ENCODE measurements around the gene ARAP1. TPM values are rescaled to one million over a fixed set of nuclear protein-coding genes. Genes with fewer than 3 reads are reported as not detected.

The ARAP1 gene
- polyA plus RNA-seq, 3 donors: 48.7 to 487 (median 79.0) TPM

DNA sequence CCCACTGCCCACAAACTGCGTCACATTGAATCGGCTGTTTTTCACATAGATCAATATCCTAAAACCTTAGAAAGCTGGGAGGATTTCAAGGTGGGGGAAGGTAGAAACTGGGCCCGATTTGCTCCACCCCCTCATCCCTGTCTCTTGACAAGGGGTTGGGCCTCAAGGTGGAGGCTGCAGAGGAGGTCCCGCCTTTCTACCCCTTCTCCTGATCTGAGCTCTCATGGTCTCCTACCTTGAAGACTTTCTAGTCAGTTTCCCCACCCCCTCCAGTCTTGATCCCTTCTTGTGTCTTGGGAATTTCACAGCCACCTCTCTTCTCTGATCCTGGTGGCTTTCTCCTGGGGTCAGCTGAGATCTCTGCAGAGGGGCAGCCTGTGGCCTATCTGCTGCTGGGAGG is 46.2 kb upstream of the ARAP1 start:
- peaks cover 31 to 50% of the 10 kb centered on the region in 2 donors for H3K4me1 ChIP-seq (ENCODE audit: control insufficient read depth in 1 of 2, insufficient read depth in 2 of 2, low read length in 2 of 2)
- no peaks in the 10 kb centered on the region for H4K20me1 ChIP-seq (ENCODE audit: insufficient read depth, low read length)
- H3K4me1 Mint-ChIP-seq: peaks cover 34% of the 10 kb centered on the region
- no peak overlapping the region for H3K4me3 ChIP-seq (replicated peaks in 1 of 3; ENCODE audit: low read depth in 2 of 3, low read length in 3 of 3)
- peaks cover 0 to 8% (median 4%) of the 10 kb centered on the region in 7 donors for H3K9me3 Mint-ChIP-seq
- WGBS (ENCODE audit: insufficient coverage): no CpG with 5 or more reads among the region's 4 CpGs
- H3K4me3 Mint-ChIP-seq: no peak overlapping the region
- H2AFZ ChIP-seq (ENCODE audit: insufficient read depth, low read depth, low read length, poor library complexity, severe bottlenecking): no peak overlapping the region
- peaks cover under 1% of the 10 kb centered on the region for H3K79me2 ChIP-seq (ENCODE audit: insufficient read depth, low read length)
- H3K9me3 ChIP-seq (replicated peaks in 1 of 2; ENCODE audit: control insufficient read depth in 1 of 2, insufficient read depth in 1 of 2, low read length in 2 of 2): no peaks in the 10 kb centered on the region
- H3K27ac ChIP-seq (ENCODE audit: low read depth in 1 of 2, low read length in 2 of 2): peak overlapping the region; percentile 24 to 46
- peaks cover 2 to 8% of the 10 kb centered on the region in 2 donors for H3K36me3 ChIP-seq (replicated peaks in 1 of 2; ENCODE audit: control insufficient read depth in 1 of 2, insufficient read depth in 2 of 2, low read length in 2 of 2)
- TF ChIP-seq, protein P1, sequence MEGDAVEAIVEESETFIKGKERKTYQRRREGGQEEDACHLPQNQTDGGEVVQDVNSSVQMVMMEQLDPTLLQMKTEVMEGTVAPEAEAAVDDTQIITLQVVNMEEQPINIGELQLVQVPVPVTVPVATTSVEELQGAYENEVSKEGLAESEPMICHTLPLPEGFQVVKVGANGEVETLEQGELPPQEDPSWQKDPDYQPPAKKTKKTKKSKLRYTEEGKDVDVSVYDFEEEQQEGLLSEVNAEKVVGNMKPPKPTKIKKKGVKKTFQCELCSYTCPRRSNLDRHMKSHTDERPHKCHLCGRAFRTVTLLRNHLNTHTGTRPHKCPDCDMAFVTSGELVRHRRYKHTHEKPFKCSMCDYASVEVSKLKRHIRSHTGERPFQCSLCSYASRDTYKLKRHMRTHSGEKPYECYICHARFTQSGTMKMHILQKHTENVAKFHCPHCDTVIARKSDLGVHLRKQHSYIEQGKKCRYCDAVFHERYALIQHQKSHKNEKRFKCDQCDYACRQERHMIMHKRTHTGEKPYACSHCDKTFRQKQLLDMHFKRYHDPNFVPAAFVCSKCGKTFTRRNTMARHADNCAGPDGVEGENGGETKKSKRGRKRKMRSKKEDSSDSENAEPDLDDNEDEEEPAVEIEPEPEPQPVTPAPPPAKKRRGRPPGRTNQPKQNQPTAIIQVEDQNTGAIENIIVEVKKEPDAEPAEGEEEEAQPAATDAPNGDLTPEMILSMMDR (IDR thresholded peaks at IDR 0.05): no peak
- peaks cover 0 to 2% (median 1%) of the 10 kb centered on the region in 3 donors for H3K27me3 Mint-ChIP-seq (ENCODE audit: low read depth in 3 of 3)
- DNase-seq: no peak
- H3K27me3 ChIP-seq (ENCODE audit: control insufficient read depth in 2 of 2, insufficient read depth in 2 of 2, low read length in 2 of 2): no peaks in the 10 kb centered on the region
- H3K4me2 ChIP-seq (replicated peaks; ENCODE audit: extremely low read depth, low read length, poor library complexity, severe bottlenecking): no peak overlapping the region
- no peak overlapping the region for H3K9ac ChIP-seq (ENCODE audit: insufficient read depth, low read length, poor library complexity, severe bottlenecking)
- peaks cover 6 to 21% of the 10 kb centered on the region in 2 donors for H3K36me3 Mint-ChIP-seq
- intact Hi-C loops (cut with micrococcal nuclease): no loop called here
- peak overlapping the region in 6 of 7 donors; percentile 1 to 89 (median 78) for H3K27ac Mint-ChIP-seq

DNA sequence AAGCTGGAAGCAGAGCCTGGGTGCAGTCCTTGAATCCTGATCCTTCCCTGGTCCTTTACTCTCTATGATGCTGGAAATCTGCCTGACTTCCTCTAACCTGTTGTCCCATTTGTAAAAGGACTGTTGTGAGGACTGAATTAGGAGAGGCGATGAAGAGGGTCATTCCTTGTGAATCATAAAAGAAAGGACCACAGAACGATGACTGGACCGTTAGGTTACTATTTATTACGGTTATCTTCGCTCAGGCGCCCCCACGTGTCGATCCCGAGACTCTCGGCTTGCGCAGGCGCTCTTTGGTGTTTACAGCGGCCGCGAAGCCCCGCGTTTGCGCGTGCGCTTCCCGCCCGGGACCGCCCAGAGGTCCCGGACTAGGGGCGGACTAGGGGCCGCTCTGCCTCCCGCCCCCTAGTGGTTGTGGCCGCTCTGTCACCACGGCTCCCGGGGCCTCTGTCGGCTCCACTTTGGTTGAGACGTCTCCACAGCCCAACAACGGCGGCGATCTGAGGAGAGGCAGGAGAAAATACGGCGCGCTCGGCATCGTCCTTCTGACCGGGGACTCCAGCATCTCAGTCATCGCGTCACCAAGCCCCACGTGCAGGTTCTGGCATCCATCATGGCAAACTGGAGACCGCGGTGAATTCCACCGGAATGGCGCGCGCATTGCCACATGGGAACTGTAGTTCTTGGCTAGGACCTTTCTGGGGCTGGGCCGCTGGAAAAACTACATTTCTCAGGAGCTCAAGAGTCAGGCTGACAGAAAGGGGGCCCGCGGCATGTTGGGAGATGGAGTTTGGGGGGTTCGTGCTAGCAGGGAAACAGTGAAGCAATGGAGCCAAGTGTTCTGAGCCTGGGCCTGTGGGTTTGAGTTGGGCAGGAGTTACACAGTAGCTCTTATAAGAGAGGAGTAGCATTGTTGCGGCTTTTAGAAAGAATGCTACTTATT is 41.5 kb upstream of the ARAP1 start, which contains the start of gene STARD10:
STARD10 (minus strand) TSS at position 623 of the 943 bp plus-strand sequence. CDS start 12,866 bp downstream, outside the sequence.
- WGBS (ENCODE audit: insufficient coverage): under 1% methylated on average over 53 of the region's 55 CpGs
- Mint-ChIP-seq H3K4me1 (peaks cover 53% of the 10 kb centered on the region), H3K4me3 (peak within 1 kb of the TSS; percentile 96 to 99), H3K27ac (peak within 1 kb of the TSS; percentile 96 to 100 (median 99)), H3K36me3 (peaks cover 0 to 4% of the 10 kb centered on the region in 2 donors), H3K9me3 (peaks cover 0 to 8% (median 4%) of the 10 kb centered on the region in 7 donors), H3K27me3 (ENCODE audit: low read depth in 3 of 3) (peaks cover 0 to 3% (median 2%) of the 10 kb centered on the region in 3 donors)
- no peaks in the 10 kb centered on the region for H3K36me3 ChIP-seq (replicated peaks in 1 of 2; ENCODE audit: control insufficient read depth in 1 of 2, insufficient read depth in 2 of 2, low read length in 2 of 2)
- TF ChIP-seq, protein P1 (IDR thresholded peaks at IDR 0.05): peak; percentile 99
- H3K4me2 ChIP-seq (replicated peaks; ENCODE audit: extremely low read depth, low read length, poor library complexity, severe bottlenecking): peak within 1 kb of the TSS; percentile 96
- no peaks in the 10 kb centered on the region for H3K9me3 ChIP-seq (replicated peaks in 1 of 2; ENCODE audit: control insufficient read depth in 1 of 2, insufficient read depth in 1 of 2, low read length in 2 of 2)
- H3K27ac ChIP-seq (ENCODE audit: low read depth in 1 of 2, low read length in 2 of 2): peak within 1 kb of the TSS; percentile 85 to 96
- H3K4me1 ChIP-seq (ENCODE audit: control insufficient read depth in 1 of 2, insufficient read depth in 2 of 2, low read length in 2 of 2): peaks cover 50 to 63% of the 10 kb centered on the region in 2 donors
- peak within 1 kb of the TSS; percentile 85 for H2AFZ ChIP-seq (ENCODE audit: insufficient read depth, low read depth, low read length, poor library complexity, severe bottlenecking)
- no peaks in the 10 kb centered on the region for H4K20me1 ChIP-seq (ENCODE audit: insufficient read depth, low read length)
- intact Hi-C loops (cut with micrococcal nuclease): loop anchor here in 1 of 2 donors (2.0 to 5.0 kb wide), 2 partner anchors 21 to 56 kb away; partner anchors contain the start of gene ATG16L2
- peak within 1 kb of the TSS; percentile 86 for H3K9ac ChIP-seq (ENCODE audit: insufficient read depth, low read length, poor library complexity, severe bottlenecking)
- peak; percentile 95 to 97 (median 96) for DNase-seq
- no peaks in the 10 kb centered on the region for H3K79me2 ChIP-seq (ENCODE audit: insufficient read depth, low read length)
- H3K4me3 ChIP-seq (replicated peaks in 1 of 3; ENCODE audit: low read depth in 2 of 3, low read length in 3 of 3): peak within 1 kb of the TSS; percentile 46 to 90 (median 65)
- H3K27me3 ChIP-seq (ENCODE audit: control insufficient read depth in 2 of 2, insufficient read depth in 2 of 2, low read length in 2 of 2): no peaks in the 10 kb centered on the region
